ENCODE measurements around the gene KCNV2.

The KCNV2 gene

DNA sequence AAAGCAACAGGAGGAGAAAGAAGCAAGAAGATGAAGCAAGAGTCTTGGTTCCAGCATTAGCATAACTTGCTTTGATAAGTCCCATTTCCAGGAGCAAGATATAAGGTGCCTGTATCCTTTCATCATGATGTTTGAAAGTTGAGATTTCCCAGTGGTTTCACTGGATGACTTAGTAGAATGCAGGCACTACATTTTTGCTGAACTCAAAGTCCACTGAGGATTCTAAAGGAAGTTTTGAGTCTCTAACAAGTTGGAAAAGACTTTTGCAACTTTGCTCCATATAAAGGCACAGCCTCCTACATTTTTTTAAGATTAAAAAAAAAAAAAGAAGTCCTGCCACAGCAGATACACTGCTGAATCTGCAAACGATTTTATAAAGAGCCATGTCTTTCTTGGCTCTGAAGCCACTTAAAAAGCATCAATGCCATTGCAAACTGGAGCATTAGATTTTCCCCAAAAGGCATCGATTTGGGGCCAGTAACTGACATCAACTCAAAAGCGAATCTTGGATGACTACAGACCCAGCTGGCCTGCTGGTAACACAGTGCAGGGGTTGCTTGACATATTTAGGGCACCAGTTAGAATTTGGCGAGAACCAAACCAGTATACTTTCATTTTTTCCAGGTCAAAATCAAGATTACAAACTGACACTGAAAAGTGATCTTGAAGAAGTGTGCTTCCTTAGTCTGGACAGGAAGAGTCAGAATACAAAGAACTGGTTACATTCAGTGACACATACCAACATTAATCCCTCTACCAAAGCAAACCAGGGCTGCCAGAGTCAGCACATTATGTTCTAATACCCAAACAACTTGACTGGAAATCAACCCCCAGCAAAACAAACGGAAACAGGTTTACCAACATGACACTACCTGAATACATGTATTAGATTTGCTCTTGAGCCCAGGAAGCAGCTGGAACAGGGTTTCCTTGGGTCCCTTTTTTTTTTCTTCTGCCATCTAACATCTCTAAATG lies 39.1 kb upstream of the KCNV2 start:
- H3K27me3 Mint-ChIP-seq (ENCODE audit: low read depth, poor library complexity): no peaks in the 10 kb centered on the region
- peaks cover 12% of the 10 kb centered on the region for H3K4me1 Mint-ChIP-seq
- no peaks in the 10 kb centered on the region for H3K9me3 Mint-ChIP-seq
- H3K4me3 Mint-ChIP-seq: no peak overlapping the region
- no peak for DNase-seq
- no peaks in the 10 kb centered on the region for H3K36me3 Mint-ChIP-seq (ENCODE audit: low read depth)
- TF ChIP-seq CTCF (IDR thresholded peaks at IDR 0.05): no peak
- H3K27ac Mint-ChIP-seq: no peak overlapping the region

DNA sequence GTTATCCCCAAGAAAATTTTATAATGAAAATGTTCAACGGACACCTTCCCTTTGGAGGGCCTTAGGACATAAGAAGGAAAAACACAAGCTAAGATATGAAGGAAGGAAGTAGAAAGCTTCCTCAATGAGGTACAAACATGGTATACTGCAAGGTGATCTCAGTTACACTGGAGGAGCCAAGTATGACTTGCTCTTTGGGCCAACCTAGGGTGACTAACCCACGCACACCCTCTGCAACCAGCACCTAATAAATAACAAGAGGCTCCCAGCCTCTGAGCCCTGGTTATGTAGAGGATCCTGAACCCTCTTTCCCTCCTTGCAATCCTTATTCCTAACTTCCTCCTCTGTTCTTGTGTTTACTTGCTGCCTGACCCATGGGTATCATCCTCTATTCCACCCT lies 38.3 kb upstream of the KCNV2 start:
- H3K4me3 Mint-ChIP-seq: no peak overlapping the region
- no peaks in the 10 kb centered on the region for H3K36me3 Mint-ChIP-seq (ENCODE audit: low read depth)
- peaks cover 12% of the 10 kb centered on the region for H3K4me1 Mint-ChIP-seq
- no peak for DNase-seq
- H3K9me3 Mint-ChIP-seq: no peaks in the 10 kb centered on the region
- no peak overlapping the region for H3K27ac Mint-ChIP-seq
- TF ChIP-seq CTCF (IDR thresholded peaks at IDR 0.05): no peak
- H3K27me3 Mint-ChIP-seq (ENCODE audit: low read depth, poor library complexity): no peaks in the 10 kb centered on the region

DNA sequence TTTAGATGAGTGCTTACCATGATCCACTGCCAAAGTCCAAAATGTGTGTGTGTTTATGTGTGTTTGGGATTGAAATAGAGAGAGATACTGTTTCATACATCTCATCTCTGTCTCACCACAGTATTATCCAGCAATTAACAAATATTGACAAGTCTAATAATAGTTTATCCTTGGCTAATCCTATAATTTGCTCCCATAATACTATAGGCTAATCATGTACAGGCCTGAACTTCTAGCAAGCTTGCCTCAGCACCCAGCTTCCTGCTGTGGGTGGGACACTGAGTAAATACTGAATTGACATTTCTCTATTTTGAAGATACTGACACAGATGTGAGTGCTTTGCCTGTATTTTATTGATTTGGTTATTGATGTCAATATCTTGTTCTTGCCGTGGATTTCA lies 35.3 kb upstream of the KCNV2 start:
- Mint-ChIP-seq H3K27ac (no peak overlapping the region), H3K9me3 (no peaks in the 10 kb centered on the region), H3K27me3 (ENCODE audit: low read depth, poor library complexity) (no peaks in the 10 kb centered on the region), H3K36me3 (ENCODE audit: low read depth) (no peaks in the 10 kb centered on the region), H3K4me1 (peaks cover 4% of the 10 kb centered on the region), H3K4me3 (no peak overlapping the region)
- TF ChIP-seq CTCF (IDR thresholded peaks at IDR 0.05): no peak
- DNase-seq: no peak

- peaks cover 7% of the 10 kb centered on the region for H3K27me3 Mint-ChIP-seq (ENCODE audit: low read depth, poor library complexity)
- no peak for TF ChIP-seq CTCF (IDR thresholded peaks at IDR 0.05)
- no peak overlapping the region for H3K27ac Mint-ChIP-seq
- no peak for DNase-seq
- H3K9me3 Mint-ChIP-seq: no peaks in the 10 kb centered on the region
- no peaks in the 10 kb centered on the region for H3K36me3 Mint-ChIP-seq (ENCODE audit: low read depth)
- H3K4me3 Mint-ChIP-seq: no peak overlapping the region
- H3K4me1 Mint-ChIP-seq: peaks cover 6% of the 10 kb centered on the region
Observed at GRCh38 chr9:2686911-2687310, 30.4 kb upstream of the KCNV2 start.

DNA sequence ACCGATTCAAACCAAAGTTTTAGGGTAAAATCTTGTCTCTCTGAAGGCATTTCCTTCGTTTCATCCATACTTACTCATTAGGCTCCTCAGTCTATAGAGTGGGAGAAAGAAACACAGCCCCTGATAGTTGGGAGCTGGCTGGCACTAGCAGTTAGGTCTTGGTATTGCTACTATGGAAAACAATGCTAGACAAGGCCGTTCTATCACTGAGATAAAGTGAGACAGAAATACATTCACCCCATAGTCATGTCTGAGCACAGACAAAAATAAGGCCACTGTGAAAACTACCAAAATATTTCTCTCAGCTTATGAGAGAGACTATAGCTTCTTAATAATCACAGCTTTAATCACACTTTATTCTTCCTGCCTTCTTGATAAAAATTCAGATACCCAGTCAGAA lies 28.7 kb upstream of the KCNV2 start:
- peaks cover 6% of the 10 kb centered on the region for H3K4me1 Mint-ChIP-seq
- no peak for TF ChIP-seq CTCF (IDR thresholded peaks at IDR 0.05)
- DNase-seq: no peak
- H3K27ac Mint-ChIP-seq: peak overlapping the region; percentile 6
- H3K4me3 Mint-ChIP-seq: no peak overlapping the region
- H3K27me3 Mint-ChIP-seq (ENCODE audit: low read depth, poor library complexity): peaks cover 7% of the 10 kb centered on the region
- no peaks in the 10 kb centered on the region for H3K9me3 Mint-ChIP-seq
- no peaks in the 10 kb centered on the region for H3K36me3 Mint-ChIP-seq (ENCODE audit: low read depth)

DNA sequence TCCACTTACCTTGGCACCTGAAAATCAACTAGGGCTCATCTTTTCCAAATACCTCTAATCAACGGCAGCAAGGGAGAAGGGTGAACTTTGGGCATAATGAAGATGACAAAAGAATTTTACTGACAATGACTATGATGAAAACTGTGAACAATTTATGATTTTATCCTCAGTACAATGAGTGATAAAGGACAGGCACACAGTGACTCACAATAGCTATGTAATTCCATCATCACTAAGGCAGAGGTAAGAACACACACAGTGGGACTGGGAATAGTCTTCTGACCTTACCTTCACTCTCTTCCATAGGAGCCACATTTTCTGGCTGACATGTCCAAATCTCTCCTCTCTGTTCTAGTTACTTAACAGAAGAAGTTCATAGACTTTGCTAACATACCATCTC lies 26.1 kb upstream of the KCNV2 start:
- H3K4me1 Mint-ChIP-seq: peaks cover 6% of the 10 kb centered on the region
- no peak for TF ChIP-seq CTCF (IDR thresholded peaks at IDR 0.05)
- peaks cover 4% of the 10 kb centered on the region for H3K36me3 Mint-ChIP-seq (ENCODE audit: low read depth)
- H3K27me3 Mint-ChIP-seq (ENCODE audit: low read depth, poor library complexity): peaks cover 7% of the 10 kb centered on the region
- DNase-seq: no peak
- H3K9me3 Mint-ChIP-seq: no peaks in the 10 kb centered on the region
- H3K4me3 Mint-ChIP-seq: no peak overlapping the region
- no peak overlapping the region for H3K27ac Mint-ChIP-seq
